Motor neuron (in vitro differentiated cells): ENCODE data around the gene NUDT16. TPM values are rescaled to one million over a fixed set of nuclear protein-coding genes. Genes with fewer than 3 reads are reported as not detected.
A peak's percentile ranks its signal among the peaks of the same experiment; 100 is the strongest.

Experiments used
- ATAC-seq, 8 experiments: fragments of 200-7000 bp; cut with Tn5 transposase; replicated peaks in 6 of 8; 2 replicates each; pipeline ENCODE4 v1.8.0; 2021; ENCODE audit warnings: mild to moderate bottlenecking in 8 of 8, moderate library complexity in 8 of 8
- H3K27ac ChIP-seq, 2 donors: fragments of 250-450 bp; sonication (Bioruptor Pico); 2 replicates each; pipeline ENCODE4 v1.9.0; 2021; ENCODE audit warnings: antibody characterized with exemption in 2 of 2, mild to moderate bottlenecking in 2 of 2, moderate library complexity in 1 of 2
- H3K4me1 ChIP-seq, 2 donors: fragments of 250-450 bp; sonication (Bioruptor Pico); replicated peaks in 1 of 2; 2 replicates each; pipeline ENCODE4 v1.6.1; 2021; ENCODE audit warnings: antibody characterized with exemption in 2 of 2, mild to moderate bottlenecking in 2 of 2, moderate library complexity in 1 of 2
- H3K4me3 ChIP-seq, 5 donors: fragments of 250-450 bp; sonication (Bioruptor Pico); 2 replicates each; pipeline ENCODE4 v1.9.0; 2021; ENCODE audit warnings: antibody characterized with exemption in 5 of 5, mild to moderate bottlenecking in 5 of 5, moderate library complexity in 4 of 5
- WGBS, 10 experiments: fragments of 450-650 bp; shearing (Covaris generic); methylation state at CpG; one replicate each; pipeline ENCODE4 v1.0.0; 2022; 5-methylcytosine and 5-hydroxymethylcytosine counted together
- in situ Hi-C, 9 experiments: fragments of 400-800 bp; cut with MboI; loops; one replicate each; pipeline ENCODE4 v1.15.0; 2021; ENCODE audit warnings: low sequenced_read_pairs in 9 of 9, low pct_unique_long_range_greater_than_20kb in 2 of 9; ENCODE audit not compliant: unreplicated experiment in 9 of 9
- total RNA-seq, 8 experiments: library from RNA; unstranded; fragments of 300-600 nt; gene quantifications; 2 replicates each; pipeline versions ENCODE4 v1.2.3 to v1.2.4, GENCODE V29; 2022

The NUDT16 gene
- total RNA-seq: 10 to 100 TPM; 14.6 to 33.4 (median 25.3) TPM

- Histone ChIP-seq H3K4me3 (peak within 1 kb of the TSS; percentile 49 to 73 (median 53)), H3K27ac (peak within 1 kb of the TSS; percentile 82 to 93), H3K4me1 (peaks cover 16 to 19% of the 10 kb centered on the region in 2 donors)
- ATAC-seq: peak; percentile 94 to 98 (median 97)
- in situ Hi-C loops: no loop called here
- 0 to 5% (median 0%) methylated on average over 2 to 5 of the region's 73 CpGs; no CpG with 5 or more reads in 6 of the 10 experiments for WGBS, 10 experiments
These were observed at the start of gene NUDT16 for GRCh38 chr3:131381445-131382291. Gene NUDT16, plus strand, starts transcription at chr3:131381774. Its CDS starts 31 bp downstream, at chr3:131381805.

DNA sequence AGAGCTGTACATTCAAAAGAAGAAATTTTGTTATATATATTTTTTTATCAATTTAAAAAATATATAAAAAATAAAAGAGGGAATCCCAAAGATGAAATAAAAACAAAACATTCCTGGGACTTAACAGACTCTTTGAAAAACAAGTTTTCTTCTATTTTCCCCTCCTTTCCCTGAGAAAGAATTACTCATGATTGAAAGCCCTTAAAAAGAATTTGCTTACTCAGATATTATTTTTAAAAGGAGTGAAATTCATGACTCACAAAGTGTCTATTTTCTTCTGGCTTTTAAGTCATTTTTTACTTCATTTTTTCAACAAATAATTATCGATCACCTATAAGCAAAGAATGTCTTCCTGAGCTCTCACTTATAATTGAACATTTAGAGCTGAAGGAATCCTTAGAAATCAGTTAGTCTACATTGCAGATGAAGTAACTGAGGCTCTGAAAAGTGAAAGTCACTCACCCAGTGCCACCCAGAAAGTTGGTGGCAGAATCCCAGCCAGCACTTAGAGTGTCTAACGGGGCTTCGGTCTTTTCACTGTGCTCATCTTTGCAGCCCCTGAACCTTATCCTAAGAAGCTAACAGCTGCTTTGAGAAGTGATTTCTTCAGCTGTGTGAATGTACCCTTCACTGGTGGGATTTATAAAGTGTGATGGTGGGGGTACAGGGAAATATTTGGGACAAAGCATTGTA lies 42.5 kb upstream of the NUDT16 start:
- in situ Hi-C loops: no loop called here
- Histone ChIP-seq H3K4me1 (no peaks in the 10 kb centered on the region), H3K27ac (no peak overlapping the region), H3K4me3 (no peak overlapping the region)
- no peak for ATAC-seq
- WGBS, 10 experiments: 13 to 100% (median 78%) methylated on average over 1 to 3 of the region's 3 CpGs; no CpG with 5 or more reads in 1 of the 10 experiments

DNA sequence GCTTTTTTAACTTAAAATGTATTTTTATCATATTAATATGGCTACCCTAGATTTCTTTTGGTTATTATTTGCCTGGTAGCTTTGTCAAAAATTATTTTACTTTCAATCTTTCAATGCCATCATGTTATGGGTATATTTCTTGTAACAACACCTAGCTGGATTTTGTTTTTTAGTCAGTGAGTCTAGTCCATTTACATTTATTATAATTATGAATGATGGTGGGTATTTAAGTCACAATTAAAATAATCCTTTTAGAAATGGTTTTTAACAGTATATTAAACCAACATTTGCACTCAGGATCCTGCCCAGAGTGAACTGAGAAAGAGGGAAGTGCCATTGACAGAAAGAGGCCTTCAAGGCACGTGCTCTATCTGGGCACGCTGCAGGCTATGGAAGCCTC lies 39.8 kb upstream of the NUDT16 start:
- WGBS, 10 experiments: 79 to 100% (median 100%) methylated on average over 2 of the region's 2 CpGs; no CpG with 5 or more reads in 5 of the 10 experiments
- no peak for ATAC-seq
- Histone ChIP-seq H3K27ac (no peak overlapping the region), H3K4me3 (no peak overlapping the region), H3K4me1 (no peaks in the 10 kb centered on the region)
- in situ Hi-C loops: no loop called here

- no peak for ATAC-seq
- H3K4me3 ChIP-seq: no peak overlapping the region
- H3K27ac ChIP-seq: no peak overlapping the region
- H3K4me1 ChIP-seq: peaks cover 0 to 5% of the 10 kb centered on the region in 2 donors
- in situ Hi-C loops: no loop called here
- WGBS, 10 experiments: 54 to 96% (median 77%) methylated on average over 1 to 2 of the region's 2 CpGs; no CpG with 5 or more reads in 2 of the 10 experiments
These were observed 32.7 kb upstream of the NUDT16 start for GRCh38 chr3:131348911-131349310.

DNA sequence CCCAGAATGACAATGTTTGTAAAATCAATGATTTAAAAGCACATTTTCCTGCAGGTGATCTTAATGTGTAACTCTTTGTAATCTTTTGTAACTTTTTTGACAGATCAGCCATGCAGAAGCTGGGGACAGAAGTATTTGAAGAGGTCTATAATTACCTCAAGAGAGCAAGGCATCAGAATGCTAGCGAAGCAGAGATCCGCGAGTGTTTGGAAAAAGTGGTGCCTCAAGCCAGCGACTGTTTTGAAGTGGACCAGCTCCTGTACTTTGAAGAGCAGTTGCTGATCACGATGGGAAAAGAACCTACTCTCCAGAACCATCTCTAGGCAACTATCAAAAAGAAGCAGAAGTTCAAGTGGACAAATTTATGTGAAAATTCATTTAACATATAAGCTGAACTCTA lies 32.1 kb upstream of the NUDT16 start:
- WGBS, 10 experiments: 76 to 98% (median 90%) methylated on average over 4 to 5 of the region's 5 CpGs; no CpG with 5 or more reads in 2 of the 10 experiments
- H3K27ac ChIP-seq: no peak overlapping the region
- ATAC-seq: no peak

GRCh38 chr3:131349946-131350347 lies 31.6 kb upstream of the NUDT16 start:
- Histone ChIP-seq H3K4me1 (peaks cover 0 to 5% of the 10 kb centered on the region in 2 donors), H3K4me3 (no peak overlapping the region), H3K27ac (no peak overlapping the region)
- 7 to 100% (median 48%) methylated on average over 3 to 4 of the region's 4 CpGs; no CpG with 5 or more reads in 6 of the 10 experiments for WGBS, 10 experiments
- in situ Hi-C loops: no loop called here
- ATAC-seq: peak in 3 of 8 experiments; percentile 22 to 98 (median 90)

More for the DNA sequence above, 32.1 kb upstream of the NUDT16 start:
- no peak overlapping the region for H3K4me3 ChIP-seq
- in situ Hi-C loops: no loop called here
- H3K4me1 ChIP-seq: peaks cover 0 to 5% of the 10 kb centered on the region in 2 donors

- ATAC-seq: no peak
- WGBS, 10 experiments: 38 to 100% (median 100%) methylated on average over 1 of the region's 1 CpG; no CpG with 5 or more reads in 2 of the 10 experiments
- in situ Hi-C loops: no loop called here
- H3K27ac ChIP-seq: no peak overlapping the region
- H3K4me3 ChIP-seq: no peak overlapping the region
- peaks cover 0 to 5% of the 10 kb centered on the region in 2 donors for H3K4me1 ChIP-seq
These were observed 31.1 kb upstream of the NUDT16 start for GRCh38 chr3:131350506-131350905.

DNA sequence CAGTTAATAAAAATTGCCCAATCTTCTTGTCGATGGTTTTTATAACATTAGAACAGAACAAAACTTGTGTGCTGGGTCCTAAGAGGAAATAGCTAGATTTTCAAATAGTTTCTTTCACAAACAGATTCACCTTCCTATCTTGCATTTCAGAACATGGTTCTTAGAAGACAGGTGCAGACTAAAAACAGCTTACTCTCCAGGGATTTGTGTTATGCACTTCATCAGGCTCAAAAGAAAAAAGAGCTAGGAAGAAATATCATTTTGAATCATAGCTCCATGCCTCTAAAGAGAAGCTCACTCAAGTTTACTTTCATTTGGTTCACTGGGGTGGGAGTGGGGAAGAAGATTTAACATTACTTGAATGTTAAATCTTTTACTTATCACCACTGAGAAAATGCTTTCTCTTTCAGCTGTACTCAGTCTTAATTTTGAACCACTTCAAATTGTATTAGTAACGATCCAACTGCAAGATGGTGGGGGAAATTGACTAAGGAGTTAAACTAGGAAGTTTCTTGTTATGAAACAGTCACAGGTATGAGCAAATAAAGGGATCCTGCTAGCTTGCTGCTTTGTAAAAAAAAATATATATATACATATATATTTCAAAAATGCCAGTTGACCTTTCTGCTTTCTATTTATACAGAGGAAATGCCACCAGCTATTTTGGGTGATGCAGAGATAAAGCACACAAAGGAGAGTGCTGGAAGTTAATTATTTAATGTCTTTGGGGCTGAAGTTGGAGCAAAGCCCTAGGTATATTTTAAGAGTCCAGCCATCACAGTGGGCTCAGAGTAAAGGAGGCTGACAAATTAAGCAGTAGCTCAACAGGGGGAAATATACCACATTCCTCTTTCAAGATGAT lies 28.3 kb upstream of the NUDT16 start:
- in situ Hi-C loops: no loop called here
- no peak overlapping the region for H3K27ac ChIP-seq
- WGBS, 10 experiments: 40 to 87% (median 72%) methylated on average over 1 to 2 of the region's 2 CpGs; no CpG with 5 or more reads in 1 of the 10 experiments
- no peak for ATAC-seq
- peaks cover 0 to 5% of the 10 kb centered on the region in 2 donors for H3K4me1 ChIP-seq
- no peak overlapping the region for H3K4me3 ChIP-seq

DNA sequence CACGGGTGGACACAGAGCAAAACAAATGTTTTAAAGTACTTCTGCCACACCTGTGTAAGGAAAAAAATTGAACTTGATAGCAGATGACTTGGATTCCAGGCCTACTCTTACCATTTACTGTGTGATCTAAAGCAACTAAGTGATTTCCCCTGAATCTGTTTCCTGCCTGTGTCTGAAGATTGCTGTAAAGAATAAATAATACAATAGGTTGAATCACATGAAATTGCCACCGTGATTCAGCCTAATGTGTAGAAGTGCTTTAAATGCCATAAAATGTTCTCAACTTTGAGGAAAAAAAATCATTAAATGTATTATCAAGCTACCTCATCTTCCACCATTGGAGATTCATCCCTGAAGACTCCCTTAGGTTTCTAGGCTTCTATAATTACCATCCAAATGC lies 27.6 kb upstream of the NUDT16 start:
- Histone ChIP-seq H3K4me3 (no peak overlapping the region), H3K4me1 (peaks cover 0 to 5% of the 10 kb centered on the region in 2 donors), H3K27ac (no peak overlapping the region)
- 17 to 100% (median 76%) methylated on average over 1 to 2 of the region's 2 CpGs for WGBS, 10 experiments
- in situ Hi-C loops: no loop called here
- ATAC-seq: no peak

- peaks cover 0 to 5% of the 10 kb centered on the region in 2 donors for H3K4me1 ChIP-seq
- H3K27ac ChIP-seq: no peak overlapping the region
- peak in 1 of 8 experiments; percentile 22 for ATAC-seq
- in situ Hi-C loops: no loop called here
- WGBS, 10 experiments: 31 to 95% (median 88%) methylated on average over 1 to 5 of the region's 5 CpGs; no CpG with 5 or more reads in 4 of the 10 experiments
- no peak overlapping the region for H3K4me3 ChIP-seq
These were observed 25.5 kb upstream of the NUDT16 start for GRCh38 chr3:131356006-131356595.

GRCh38 chr3:131357275-131357674 lies 24.3 kb upstream of the NUDT16 start:
- WGBS, 10 experiments: 67 to 100% (median 100%) methylated on average over 1 of the region's 1 CpG; no CpG with 5 or more reads in 3 of the 10 experiments
- H3K4me1 ChIP-seq: peaks cover 0 to 5% of the 10 kb centered on the region in 2 donors
- no peak overlapping the region for H3K27ac ChIP-seq
- no peak for ATAC-seq
- in situ Hi-C loops: no loop called here
- H3K4me3 ChIP-seq: no peak overlapping the region

DNA sequence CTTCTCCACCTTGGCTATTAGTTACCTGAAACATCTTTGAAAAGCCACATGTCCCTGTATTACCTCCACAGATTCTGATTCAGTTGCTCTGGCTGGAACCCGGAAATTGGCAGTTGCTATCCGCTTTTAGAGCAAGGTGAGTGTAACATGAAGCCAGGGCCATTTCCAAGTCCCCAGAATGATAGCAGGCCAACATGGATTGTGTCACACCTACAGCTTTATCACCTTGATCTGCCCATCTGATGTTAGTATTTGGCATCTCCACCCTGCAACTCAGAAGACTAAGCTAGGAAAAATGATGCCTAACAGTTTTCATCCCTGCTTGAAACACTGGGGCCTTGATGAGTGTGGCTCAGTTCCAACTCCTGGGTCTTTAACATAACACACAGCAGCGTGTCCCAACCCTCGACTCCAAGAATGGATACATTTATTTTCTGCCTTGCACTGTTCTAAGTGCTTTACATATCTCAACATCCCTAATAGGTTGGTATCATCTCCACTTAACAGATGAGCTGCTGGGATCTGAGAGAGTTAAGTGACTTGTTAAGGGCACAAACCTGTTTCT lies 21.3 kb upstream of the NUDT16 start:
- in situ Hi-C loops: no loop called here
- Histone ChIP-seq H3K4me3 (no peak overlapping the region), H3K27ac (no peak overlapping the region), H3K4me1 (no peaks in the 10 kb centered on the region)
- no peak for ATAC-seq
- WGBS, 10 experiments: 40 to 100% (median 90%) methylated on average over 1 to 3 of the region's 4 CpGs; no CpG with 5 or more reads in 3 of the 10 experiments
